ENCODE data around the gene LHCGR.

The LHCGR gene

GRCh38 chr2:48673581-48673980, 81.9 kb downstream of the LHCGR start:
- H3K27ac Mint-ChIP-seq: no peak overlapping the region
- peaks cover 9% of the 10 kb centered on the region for H3K27me3 Mint-ChIP-seq
- peaks cover 3% of the 10 kb centered on the region for H3K4me1 Mint-ChIP-seq
- ATAC-seq (ENCODE audit: low read depth): no peak
- H3K36me3 Mint-ChIP-seq: no peaks in the 10 kb centered on the region
- no peaks in the 10 kb centered on the region for H3K9me3 Mint-ChIP-seq
- DNase-seq (ENCODE audit: low spot score in 2 of 2): no peak
- no peak overlapping the region for H3K4me3 Mint-ChIP-seq

- Mint-ChIP-seq H3K27ac (no peak overlapping the region), H3K4me1 (peaks cover 3% of the 10 kb centered on the region), H3K4me3 (no peak overlapping the region), H3K27me3 (peaks cover 6% of the 10 kb centered on the region), H3K36me3 (no peaks in the 10 kb centered on the region), H3K9me3 (peaks cover 2% of the 10 kb centered on the region)
- DNase-seq (ENCODE audit: low spot score in 2 of 2) (no peak), ATAC-seq (ENCODE audit: low read depth) (no peak)
Measured at GRCh38 chr2:48668992-48669391, 86.5 kb downstream of the LHCGR start.

- H3K27ac Mint-ChIP-seq: no peak overlapping the region
- H3K27me3 Mint-ChIP-seq: no peaks in the 10 kb centered on the region
- no peaks in the 10 kb centered on the region for H3K36me3 Mint-ChIP-seq
- H3K4me3 Mint-ChIP-seq: no peak overlapping the region
- H3K9me3 Mint-ChIP-seq: no peaks in the 10 kb centered on the region
- no peak for DNase-seq (ENCODE audit: low spot score in 2 of 2)
- no peak for ATAC-seq (ENCODE audit: low read depth)
- H3K4me1 Mint-ChIP-seq: no peaks in the 10 kb centered on the region
Measured at GRCh38 chr2:48651158-48651790, 104.2 kb downstream of the LHCGR start.

- DNase-seq (ENCODE audit: low spot score in 2 of 2): no peak
- no peak for ATAC-seq (ENCODE audit: low read depth)
- Mint-ChIP-seq H3K27me3 (peaks cover 11% of the 10 kb centered on the region), H3K4me3 (no peak overlapping the region), H3K9me3 (peaks cover 7% of the 10 kb centered on the region), H3K4me1 (no peaks in the 10 kb centered on the region), H3K27ac (no peak overlapping the region), H3K36me3 (no peaks in the 10 kb centered on the region)
Measured at GRCh38 chr2:48638261-48638660, 117.3 kb downstream of the LHCGR start.
